Measurements from ENCODE around the gene INS.

Gene INS

DNA sequence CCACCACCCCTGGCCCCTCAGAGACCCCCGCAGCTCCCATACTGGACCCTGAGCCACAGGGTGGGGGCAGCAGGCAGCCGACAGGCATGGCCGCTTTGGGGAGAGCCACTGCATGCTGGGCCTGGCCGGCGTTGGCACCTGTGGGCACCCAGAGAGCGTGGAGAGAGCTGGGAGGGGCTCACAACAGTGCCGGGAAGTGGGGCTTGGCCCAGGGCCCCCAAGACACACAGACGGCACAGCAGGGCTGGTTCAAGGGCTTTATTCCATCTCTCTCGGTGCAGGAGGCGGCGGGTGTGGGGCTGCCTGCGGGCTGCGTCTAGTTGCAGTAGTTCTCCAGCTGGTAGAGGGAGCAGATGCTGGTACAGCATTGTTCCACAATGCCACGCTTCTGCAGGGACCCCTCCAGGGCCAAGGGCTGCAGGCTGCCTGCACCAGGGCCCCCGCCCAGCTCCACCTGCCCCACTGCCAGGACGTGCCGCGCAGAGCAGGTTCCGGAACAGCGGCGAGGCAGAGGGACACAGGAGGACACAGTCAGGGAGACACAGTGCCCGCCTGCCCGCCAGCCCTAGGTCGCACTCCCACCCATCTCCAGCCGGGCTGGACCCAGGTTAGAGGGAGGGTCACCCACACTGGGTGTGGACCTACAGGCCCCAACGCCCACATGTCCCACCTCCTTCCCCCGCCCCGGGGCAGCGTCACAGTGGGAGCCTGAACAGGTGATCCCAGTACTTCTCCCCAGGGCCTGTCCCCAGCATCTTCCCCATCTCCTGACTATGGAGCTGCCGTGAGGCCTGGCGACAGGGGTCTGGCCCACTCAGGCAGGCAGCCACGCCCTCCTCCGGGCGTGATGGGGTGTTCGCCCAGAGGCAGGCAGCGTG, 1.2 kb downstream of the INS start:
- H3K9ac ChIP-seq (ENCODE audit: low read length in 2 of 2): no peak overlapping the region
- no peak overlapping the region for H3K27ac ChIP-seq (ENCODE audit: low read length)
- peaks cover 4 to 25% of the 10 kb centered on the region in 2 donors for H3K27me3 ChIP-seq (ENCODE audit: control insufficient read depth in 1 of 2, insufficient read depth in 2 of 2, low read length in 2 of 2)
- H3K36me3 ChIP-seq (ENCODE audit: control insufficient read depth in 2 of 2, insufficient read depth in 2 of 2, low read length in 2 of 2): no peaks in the 10 kb centered on the region
- H3K4me1 ChIP-seq (ENCODE audit: control insufficient read depth, insufficient read depth, low read length): no peaks in the 10 kb centered on the region
- H3K4me3 ChIP-seq (ENCODE audit: low read length in 2 of 2): no peak overlapping the region
- no peaks in the 10 kb centered on the region for H3K9me3 ChIP-seq (ENCODE audit: control insufficient read depth in 2 of 2, low read length in 2 of 2)

GRCh38 chr11:2158966-2159365, 2.0 kb downstream of the INS start:
- H3K27ac ChIP-seq (ENCODE audit: low read length): no peak overlapping the region
- H3K27me3 ChIP-seq (ENCODE audit: control insufficient read depth in 1 of 2, insufficient read depth in 2 of 2, low read length in 2 of 2): peaks cover 4 to 25% of the 10 kb centered on the region in 2 donors
- H3K36me3 ChIP-seq (ENCODE audit: control insufficient read depth in 2 of 2, insufficient read depth in 2 of 2, low read length in 2 of 2): no peaks in the 10 kb centered on the region
- no peak overlapping the region for H3K4me3 ChIP-seq (ENCODE audit: low read length in 2 of 2)
- no peaks in the 10 kb centered on the region for H3K9me3 ChIP-seq (ENCODE audit: control insufficient read depth in 2 of 2, low read length in 2 of 2)
- no peak overlapping the region for H3K9ac ChIP-seq (ENCODE audit: low read length in 2 of 2)
- H3K4me1 ChIP-seq (ENCODE audit: control insufficient read depth, insufficient read depth, low read length): no peaks in the 10 kb centered on the region

DNA sequence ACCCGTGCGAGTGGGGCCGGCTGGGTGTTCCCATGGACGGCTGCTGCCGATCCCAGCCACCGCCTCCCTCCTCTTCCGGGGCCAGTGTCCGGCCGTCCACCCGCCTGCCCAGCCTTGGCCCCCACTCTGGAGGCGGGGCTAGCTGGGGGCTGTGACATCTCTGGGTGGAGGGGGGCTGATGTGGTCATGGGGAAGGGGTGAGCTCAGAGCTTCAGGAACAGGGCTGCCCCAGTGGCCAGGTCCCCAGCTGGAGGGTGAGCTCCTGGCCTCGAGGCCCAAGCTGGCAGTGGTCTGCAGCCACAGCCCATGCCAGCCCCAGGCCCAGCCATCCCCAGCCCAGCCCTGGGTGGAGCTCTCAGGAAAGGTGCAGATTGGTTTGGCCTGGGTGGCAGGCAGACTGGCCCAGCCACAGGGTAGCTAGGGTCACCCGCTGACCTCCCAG, 2.7 kb downstream of the INS start:
- Histone ChIP-seq H3K9ac (ENCODE audit: low read length in 2 of 2) (no peak overlapping the region), H3K4me1 (ENCODE audit: control insufficient read depth, insufficient read depth, low read length) (no peaks in the 10 kb centered on the region)

GRCh38 chr11:2157294-2158040, 3.5 kb downstream of the INS start:
- Histone ChIP-seq H3K27me3 (ENCODE audit: control insufficient read depth in 1 of 2, insufficient read depth in 2 of 2, low read length in 2 of 2) (peaks cover 4 to 22% of the 10 kb centered on the region in 2 donors), H3K4me3 (ENCODE audit: low read length in 2 of 2) (no peak overlapping the region), H3K9me3 (ENCODE audit: control insufficient read depth in 2 of 2, low read length in 2 of 2) (no peaks in the 10 kb centered on the region), H3K9ac (ENCODE audit: low read length in 2 of 2) (no peak overlapping the region), H3K4me1 (ENCODE audit: control insufficient read depth, insufficient read depth, low read length) (no peaks in the 10 kb centered on the region), H3K36me3 (ENCODE audit: control insufficient read depth in 2 of 2, insufficient read depth in 2 of 2, low read length in 2 of 2) (no peaks in the 10 kb centered on the region), H3K27ac (ENCODE audit: low read length) (no peak overlapping the region)

More for the DNA sequence above, 2.7 kb downstream of the INS start:
- Histone ChIP-seq H3K4me3 (ENCODE audit: low read length in 2 of 2) (no peak overlapping the region), H3K36me3 (ENCODE audit: control insufficient read depth in 2 of 2, insufficient read depth in 2 of 2, low read length in 2 of 2) (no peaks in the 10 kb centered on the region), H3K27me3 (ENCODE audit: control insufficient read depth in 1 of 2, insufficient read depth in 2 of 2, low read length in 2 of 2) (peaks cover 4 to 22% of the 10 kb centered on the region in 2 donors), H3K9me3 (ENCODE audit: control insufficient read depth in 2 of 2, low read length in 2 of 2) (no peaks in the 10 kb centered on the region), H3K27ac (ENCODE audit: low read length) (no peak overlapping the region)

DNA sequence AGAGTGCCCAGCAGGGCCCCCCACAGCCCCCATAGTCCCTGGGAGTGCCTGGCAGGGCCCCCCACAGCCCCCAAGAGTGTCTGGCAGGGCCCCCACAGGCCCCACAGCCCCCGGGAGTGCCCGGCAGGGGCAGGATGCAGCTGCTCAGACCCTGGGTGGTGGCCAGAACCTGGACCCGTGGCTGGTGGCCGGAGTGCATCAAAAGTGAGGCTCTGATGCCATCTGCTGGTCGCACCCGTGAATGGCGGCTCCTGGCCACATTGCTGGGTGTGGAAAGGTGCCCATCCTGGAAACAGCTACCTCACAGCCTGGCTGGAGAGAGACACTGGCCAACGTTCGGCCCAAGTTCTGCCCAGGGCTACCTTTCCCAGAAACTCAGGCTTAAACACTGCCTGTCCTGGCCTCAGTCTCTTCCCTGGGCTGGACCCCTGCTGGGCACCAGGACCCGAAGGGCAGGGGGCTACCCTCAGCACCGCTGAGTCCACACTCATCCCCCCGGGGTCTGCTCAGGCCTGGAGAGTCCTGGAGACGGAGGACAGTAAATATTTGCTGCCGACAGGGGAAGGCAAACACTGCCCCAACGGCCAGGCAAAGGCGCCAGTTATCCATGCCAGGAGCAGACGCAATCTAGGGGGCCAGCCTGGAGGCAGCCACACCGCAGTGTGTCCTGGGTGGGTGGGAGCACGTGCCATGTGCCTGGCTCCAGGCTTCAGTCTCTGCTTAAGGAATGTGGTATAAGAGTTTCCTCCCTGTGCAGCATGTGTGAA, 4.4 kb downstream of the INS start:
- Histone ChIP-seq H3K27ac (ENCODE audit: low read length) (no peak overlapping the region), H3K9ac (ENCODE audit: low read length in 2 of 2) (no peak overlapping the region), H3K27me3 (ENCODE audit: control insufficient read depth in 1 of 2, insufficient read depth in 2 of 2, low read length in 2 of 2) (peaks cover 4 to 22% of the 10 kb centered on the region in 2 donors), H3K4me3 (ENCODE audit: low read length in 2 of 2) (no peak overlapping the region), H3K9me3 (ENCODE audit: control insufficient read depth in 2 of 2, low read length in 2 of 2) (no peaks in the 10 kb centered on the region), H3K4me1 (ENCODE audit: control insufficient read depth, insufficient read depth, low read length) (peaks cover 3% of the 10 kb centered on the region), H3K36me3 (ENCODE audit: control insufficient read depth in 2 of 2, insufficient read depth in 2 of 2, low read length in 2 of 2) (no peaks in the 10 kb centered on the region)

DNA sequence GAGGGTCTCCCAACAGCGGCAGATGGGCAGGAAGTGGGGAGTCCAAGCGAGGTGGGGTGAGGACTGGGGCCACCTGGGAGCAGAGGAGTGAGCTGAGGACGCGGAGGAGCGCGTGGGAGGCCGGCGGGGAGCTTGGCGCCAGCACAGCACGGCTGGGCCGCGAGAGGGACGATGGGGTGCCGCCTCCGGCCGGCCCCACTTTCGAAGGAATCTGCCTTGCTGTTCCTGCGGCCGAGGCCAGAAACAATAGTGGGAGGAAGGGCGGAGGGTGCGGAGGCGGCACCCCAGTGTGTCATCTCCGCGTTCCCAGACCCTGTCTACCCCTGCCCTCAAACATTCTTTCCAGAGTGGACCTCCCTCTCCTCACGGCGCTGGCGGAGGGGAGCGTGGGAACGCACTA, 5.5 kb downstream of the INS start:
- Histone ChIP-seq H3K27me3 (ENCODE audit: control insufficient read depth in 1 of 2, insufficient read depth in 2 of 2, low read length in 2 of 2) (peaks cover 11 to 27% of the 10 kb centered on the region in 2 donors), H3K9ac (ENCODE audit: low read length in 2 of 2) (no peak overlapping the region)

GRCh38 chr11:2154889-2155288, 6.1 kb downstream of the INS start:
- Histone ChIP-seq H3K4me1 (ENCODE audit: control insufficient read depth, insufficient read depth, low read length) (peaks cover 5% of the 10 kb centered on the region), H3K27me3 (ENCODE audit: control insufficient read depth in 1 of 2, insufficient read depth in 2 of 2, low read length in 2 of 2) (peaks cover 11 to 29% of the 10 kb centered on the region in 2 donors), H3K36me3 (ENCODE audit: control insufficient read depth in 2 of 2, insufficient read depth in 2 of 2, low read length in 2 of 2) (no peaks in the 10 kb centered on the region), H3K27ac (ENCODE audit: low read length) (no peak overlapping the region), H3K9ac (ENCODE audit: low read length in 2 of 2) (no peak overlapping the region), H3K9me3 (ENCODE audit: control insufficient read depth in 2 of 2, low read length in 2 of 2) (no peaks in the 10 kb centered on the region), H3K4me3 (ENCODE audit: low read length in 2 of 2) (no peak overlapping the region)

More for the DNA sequence above, 5.5 kb downstream of the INS start:
- no peak overlapping the region for H3K27ac ChIP-seq (ENCODE audit: low read length)
- no peak overlapping the region for H3K4me3 ChIP-seq (ENCODE audit: low read length in 2 of 2)
- H3K9me3 ChIP-seq (ENCODE audit: control insufficient read depth in 2 of 2, low read length in 2 of 2): no peaks in the 10 kb centered on the region
- no peaks in the 10 kb centered on the region for H3K36me3 ChIP-seq (ENCODE audit: control insufficient read depth in 2 of 2, insufficient read depth in 2 of 2, low read length in 2 of 2)
- H3K4me1 ChIP-seq (ENCODE audit: control insufficient read depth, insufficient read depth, low read length): peaks cover 5% of the 10 kb centered on the region

- H3K4me3 ChIP-seq (ENCODE audit: low read length in 2 of 2): no peak overlapping the region
- H3K27me3 ChIP-seq (ENCODE audit: control insufficient read depth in 1 of 2, insufficient read depth in 2 of 2, low read length in 2 of 2): peaks cover 15 to 32% of the 10 kb centered on the region in 2 donors
- peaks cover 5% of the 10 kb centered on the region for H3K4me1 ChIP-seq (ENCODE audit: control insufficient read depth, insufficient read depth, low read length)
- no peaks in the 10 kb centered on the region for H3K36me3 ChIP-seq (ENCODE audit: control insufficient read depth in 2 of 2, insufficient read depth in 2 of 2, low read length in 2 of 2)
- no peaks in the 10 kb centered on the region for H3K9me3 ChIP-seq (ENCODE audit: control insufficient read depth in 2 of 2, low read length in 2 of 2)
- H3K9ac ChIP-seq (ENCODE audit: low read length in 2 of 2): no peak overlapping the region
- H3K27ac ChIP-seq (ENCODE audit: low read length): no peak overlapping the region
Measured at GRCh38 chr11:2154195-2154585, 6.8 kb downstream of the INS start.

GRCh38 chr11:2153581-2154194, 7.3 kb downstream of the INS start:
- Histone ChIP-seq H3K9ac (ENCODE audit: low read length in 2 of 2) (no peak overlapping the region), H3K27me3 (ENCODE audit: control insufficient read depth in 1 of 2, insufficient read depth in 2 of 2, low read length in 2 of 2) (peaks cover 18 to 37% of the 10 kb centered on the region in 2 donors), H3K36me3 (ENCODE audit: control insufficient read depth in 2 of 2, insufficient read depth in 2 of 2, low read length in 2 of 2) (no peaks in the 10 kb centered on the region), H3K27ac (ENCODE audit: low read length) (no peak overlapping the region), H3K4me1 (ENCODE audit: control insufficient read depth, insufficient read depth, low read length) (peaks cover 5% of the 10 kb centered on the region), H3K4me3 (ENCODE audit: low read length in 2 of 2) (no peak overlapping the region), H3K9me3 (ENCODE audit: control insufficient read depth in 2 of 2, low read length in 2 of 2) (no peaks in the 10 kb centered on the region)

All from stomach smooth muscle (tissue), 2 donors.